ENCODE results near the gene KRT86. TPM values are rescaled to one million over a fixed set of nuclear protein-coding genes. Genes with fewer than 3 reads are reported as not detected.

The KRT86 gene
- total RNA-seq, 6 experiments from 2014 or later, result not detected

DNA sequence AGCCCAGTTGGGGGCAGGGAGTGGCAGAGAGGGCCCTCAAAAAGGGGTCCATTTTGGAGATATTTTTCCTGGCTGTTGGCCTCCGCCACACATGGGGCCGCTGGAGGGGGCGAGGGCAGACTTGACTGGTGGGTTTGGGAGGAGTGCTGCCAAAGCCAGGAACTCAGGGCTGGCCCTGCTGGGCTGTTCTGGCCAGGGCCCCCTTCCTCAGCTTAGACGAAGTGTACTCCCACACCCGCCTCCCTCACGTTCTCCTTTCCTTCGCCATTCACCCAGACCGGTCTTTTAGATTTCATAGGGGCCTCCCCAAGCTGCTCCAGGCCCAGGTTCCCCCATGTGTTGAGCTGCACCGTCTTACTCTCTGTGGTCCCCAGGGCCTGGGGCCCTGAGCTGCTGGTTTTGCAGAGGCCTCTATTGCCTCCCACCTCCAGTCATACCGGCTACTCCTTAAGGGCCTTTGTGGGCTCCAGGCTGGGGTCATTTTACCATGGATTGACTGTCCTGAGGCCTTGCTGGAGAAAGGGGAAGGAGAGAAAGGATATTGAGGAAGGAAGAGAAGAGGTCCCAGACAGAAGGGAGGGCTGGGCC, 40.1 kb upstream of the KRT86 start:
- no peaks in the 10 kb centered on the region for H3K9me3 ChIP-seq
- TF ChIP-seq, protein P1, sequence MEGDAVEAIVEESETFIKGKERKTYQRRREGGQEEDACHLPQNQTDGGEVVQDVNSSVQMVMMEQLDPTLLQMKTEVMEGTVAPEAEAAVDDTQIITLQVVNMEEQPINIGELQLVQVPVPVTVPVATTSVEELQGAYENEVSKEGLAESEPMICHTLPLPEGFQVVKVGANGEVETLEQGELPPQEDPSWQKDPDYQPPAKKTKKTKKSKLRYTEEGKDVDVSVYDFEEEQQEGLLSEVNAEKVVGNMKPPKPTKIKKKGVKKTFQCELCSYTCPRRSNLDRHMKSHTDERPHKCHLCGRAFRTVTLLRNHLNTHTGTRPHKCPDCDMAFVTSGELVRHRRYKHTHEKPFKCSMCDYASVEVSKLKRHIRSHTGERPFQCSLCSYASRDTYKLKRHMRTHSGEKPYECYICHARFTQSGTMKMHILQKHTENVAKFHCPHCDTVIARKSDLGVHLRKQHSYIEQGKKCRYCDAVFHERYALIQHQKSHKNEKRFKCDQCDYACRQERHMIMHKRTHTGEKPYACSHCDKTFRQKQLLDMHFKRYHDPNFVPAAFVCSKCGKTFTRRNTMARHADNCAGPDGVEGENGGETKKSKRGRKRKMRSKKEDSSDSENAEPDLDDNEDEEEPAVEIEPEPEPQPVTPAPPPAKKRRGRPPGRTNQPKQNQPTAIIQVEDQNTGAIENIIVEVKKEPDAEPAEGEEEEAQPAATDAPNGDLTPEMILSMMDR (IDR thresholded peaks at IDR 0.05), result no peak
- TF ChIP-seq POLR2A (IDR thresholded peaks at IDR 0.05), result no peak
- H3K27me3 ChIP-seq, result no peaks in the 10 kb centered on the region
- no peak for DNase-seq
- H3K27ac ChIP-seq, result no peak overlapping the region
- no peak for ATAC-seq
- H3K36me3 ChIP-seq, result no peaks in the 10 kb centered on the region
- 73% methylated on average over 7 of the region's 10 CpGs for WGBS (ENCODE audit: insufficient coverage, low coverage, low lambda C conversion rate, missing lambda C conversion rate)
- peaks cover 0 to 5% (median 0%) of the 10 kb centered on the region in 4 donors for H3K4me1 ChIP-seq
- intact Hi-C loops (cut with DNase I), result no loop called here
- no peak overlapping the region for H3K4me3 ChIP-seq

DNA sequence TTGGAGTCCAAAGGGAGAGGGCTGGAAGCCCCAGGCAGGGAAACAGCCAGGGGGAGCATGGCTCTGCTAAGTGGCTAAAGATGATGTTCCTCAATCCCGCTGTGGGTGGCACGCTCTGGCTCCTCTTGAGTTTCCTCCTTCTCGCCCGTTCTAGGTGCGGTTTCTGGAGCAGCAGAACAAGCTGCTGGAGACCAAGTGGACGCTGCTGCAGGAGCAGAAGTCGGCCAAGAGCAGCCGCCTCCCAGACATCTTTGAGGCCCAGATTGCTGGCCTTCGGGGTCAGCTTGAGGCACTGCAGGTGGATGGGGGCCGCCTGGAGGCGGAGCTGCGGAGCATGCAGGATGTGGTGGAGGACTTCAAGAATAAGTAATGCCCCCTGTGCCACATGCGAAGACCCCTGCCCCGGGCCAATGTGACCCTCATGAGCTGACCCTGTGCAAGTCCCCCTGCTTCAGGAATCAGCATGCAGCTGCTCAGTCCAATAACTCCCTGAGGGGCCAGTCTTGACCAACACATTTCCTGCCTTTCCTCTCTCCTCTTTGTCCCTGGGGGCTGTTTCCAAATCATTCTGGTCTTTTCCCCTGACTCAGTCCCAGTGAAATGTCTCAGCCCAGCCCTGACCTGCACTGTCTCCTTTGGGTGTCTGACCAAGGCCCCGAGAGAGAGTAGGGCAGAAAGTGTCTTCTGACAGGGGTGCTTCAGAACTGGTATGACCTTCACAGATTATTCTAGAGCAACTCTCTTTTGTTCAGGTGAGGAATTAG, 39.3 kb upstream of the KRT86 start:
- no peak overlapping the region for H3K4me3 ChIP-seq
- no peak overlapping the region for H3K27ac ChIP-seq
- no peaks in the 10 kb centered on the region for H3K36me3 ChIP-seq
- TF ChIP-seq, protein P1 (IDR thresholded peaks at IDR 0.05), result no peak
- TF ChIP-seq POLR2A (IDR thresholded peaks at IDR 0.05), result no peak
- WGBS (ENCODE audit: insufficient coverage, low coverage, low lambda C conversion rate, missing lambda C conversion rate), result 92% methylated on average over 6 of the region's 15 CpGs
- H3K27me3 ChIP-seq, result no peaks in the 10 kb centered on the region
- no peak for ATAC-seq
- H3K4me1 ChIP-seq, result peaks cover 0 to 5% (median 0%) of the 10 kb centered on the region in 4 donors
- H3K9me3 ChIP-seq, result no peaks in the 10 kb centered on the region
- intact Hi-C loops (cut with DNase I), result no loop called here
- DNase-seq, result no peak

DNA sequence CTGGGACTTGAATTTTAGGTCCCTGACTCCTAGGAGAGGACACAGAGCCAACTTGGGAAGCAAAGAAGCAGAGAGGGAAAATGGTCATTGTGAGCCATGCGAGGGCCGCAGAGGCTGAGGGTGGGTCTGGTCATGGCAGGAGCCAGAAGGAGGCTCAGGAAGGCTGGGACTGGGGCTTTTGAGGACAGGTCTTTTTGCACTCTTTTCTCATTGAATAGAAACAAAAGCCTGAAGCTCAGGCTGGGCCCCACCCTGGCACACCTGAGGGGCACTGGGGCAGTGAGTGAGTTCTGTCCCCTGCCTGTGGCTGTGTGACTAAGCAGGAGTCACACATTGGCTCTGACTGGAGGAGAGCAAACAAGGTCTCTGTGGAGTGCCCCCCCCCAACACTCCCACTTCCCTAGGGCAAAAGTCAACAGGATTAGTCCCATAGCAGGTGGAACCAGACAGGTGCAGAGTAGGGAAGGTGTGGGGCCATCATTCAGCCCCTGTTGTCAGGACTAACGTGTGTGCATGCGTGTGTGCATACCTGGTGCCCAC, 38.6 kb upstream of the KRT86 start:
- Histone ChIP-seq H3K4me1 (peaks cover 0 to 5% (median 0%) of the 10 kb centered on the region in 4 donors), H3K4me3 (no peak overlapping the region), H3K27me3 (no peaks in the 10 kb centered on the region), H3K9me3 (no peaks in the 10 kb centered on the region), H3K36me3 (no peaks in the 10 kb centered on the region), H3K27ac (no peak overlapping the region)
- DNase-seq (no peak), ATAC-seq (peak in 1 of 4 donors; percentile 64)
- no peak for TF ChIP-seq POLR2A (IDR thresholded peaks at IDR 0.05)
- TF ChIP-seq, protein P1 (IDR thresholded peaks at IDR 0.05), result no peak
- intact Hi-C loops (cut with DNase I), result no loop called here
- 62% methylated on average over 2 of the region's 4 CpGs for WGBS (ENCODE audit: insufficient coverage, low coverage, low lambda C conversion rate, missing lambda C conversion rate)

DNA sequence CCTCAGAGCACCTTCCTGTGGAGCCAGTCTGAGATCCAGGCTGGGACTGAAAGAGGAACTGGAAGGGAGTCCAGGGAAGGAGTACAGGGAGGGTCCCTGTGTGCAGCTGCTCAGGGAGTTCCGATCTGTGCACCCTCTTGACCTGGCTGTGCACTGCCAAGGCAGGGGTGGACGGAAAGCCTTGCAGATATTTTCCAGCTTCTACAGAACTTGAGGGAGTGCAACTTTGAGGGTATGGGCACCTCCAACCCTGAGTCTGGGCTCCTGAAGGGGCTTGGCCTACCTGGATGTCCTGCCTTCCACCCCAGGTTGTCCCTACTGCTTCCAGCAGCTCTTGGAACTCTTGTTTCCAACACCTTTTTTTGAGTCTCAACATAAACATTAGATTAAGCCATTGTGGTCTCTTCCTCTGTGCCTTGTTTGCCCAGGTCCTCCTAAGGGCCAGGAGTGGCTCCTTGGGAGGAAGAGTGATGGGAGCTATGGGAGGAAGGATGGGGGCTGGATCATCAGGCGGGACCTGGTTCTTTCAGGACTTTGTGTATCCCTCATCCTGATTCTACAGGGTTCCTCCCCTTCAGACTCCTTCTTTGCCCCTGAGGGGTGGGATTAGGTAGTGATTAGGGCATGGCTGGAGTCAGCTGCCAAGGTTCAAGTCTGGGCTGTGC, 37.9 kb upstream of the KRT86 start:
- no peak overlapping the region for H3K27ac ChIP-seq
- H3K27me3 ChIP-seq, result no peaks in the 10 kb centered on the region
- DNase-seq (no peak), ATAC-seq (no peak)
- H3K4me1 ChIP-seq, result peaks cover 0 to 5% (median 0%) of the 10 kb centered on the region in 4 donors
- intact Hi-C loops (cut with DNase I), result no loop called here
- no peak for TF ChIP-seq POLR2A (IDR thresholded peaks at IDR 0.05)
- TF ChIP-seq, protein P1 (IDR thresholded peaks at IDR 0.05), result no peak
- no peaks in the 10 kb centered on the region for H3K36me3 ChIP-seq
- WGBS (ENCODE audit: insufficient coverage, low coverage, low lambda C conversion rate, missing lambda C conversion rate), result no CpG with 5 or more reads among the region's 3 CpGs
- no peaks in the 10 kb centered on the region for H3K9me3 ChIP-seq
- no peak overlapping the region for H3K4me3 ChIP-seq
